Hematopoietic multipotent progenitor cell (in vitro differentiated cells): ENCODE results near the gene SLC13A5. TPM values are rescaled to one million over a fixed set of nuclear protein-coding genes. Genes with fewer than 3 reads are reported as not detected.
A peak's percentile ranks its signal among the peaks of the same experiment; 100 is the strongest.
"Not testable (repeated sequence)": the region's sequence is repeated elsewhere in the genome, so short reads cannot be mapped to it uniquely, and the experiment has no call there.

ENCODE experiments used
- DNase-seq, 3 donors: peaks; one replicate each; pipeline ENCODE4 v3.0.0-alpha.2; 2011 to 2015; ENCODE audit warnings: low read depth in 2 of 3, low spot score in 2 of 3
- total RNA-seq: library from RNA; depleted of rRNA; stranded (reverse); fragments of >200 nt; gene quantifications from one replicate; pipeline ENCODE4 v1.2.3, GENCODE V29; 2012

SLC13A5 gene
- total RNA-seq, 1 donor = under 0.01 TPM

GRCh38 chr17:6666557-6666956 is 46.6 kb downstream of the SLC13A5 start:
- no peak for DNase-seq

- DNase-seq = peak in 2 of 3 donors; percentile 60 to 77
Measured at GRCh38 chr17:6666077-6666521, 47.1 kb downstream of the SLC13A5 start.

GRCh38 chr17:6663200-6663599 is 50.0 kb downstream of the SLC13A5 start:
- DNase-seq = not testable (repeated sequence)

- DNase-seq = no peak
Measured at GRCh38 chr17:6661464-6661848, 51.7 kb downstream of the SLC13A5 start.

- DNase-seq = peak in 2 of 3 donors; percentile 59 to 85
Measured at GRCh38 chr17:6660805-6661463, 52.2 kb downstream of the SLC13A5 start.

GRCh38 chr17:6660101-6660500 is 53.1 kb downstream of the SLC13A5 start:
- DNase-seq = no peak

- not testable (repeated sequence) for DNase-seq
Measured at GRCh38 chr17:6658411-6658810, 54.8 kb downstream of the SLC13A5 start.

- DNase-seq = no peak
Measured at GRCh38 chr17:6657633-6658287, 55.4 kb downstream of the SLC13A5 start.

GRCh38 chr17:6656797-6657632 is 56.2 kb downstream of the SLC13A5 start:
- DNase-seq = peak in 2 of 3 donors; percentile 31 to 59

GRCh38 chr17:6655732-6656361 is 57.3 kb downstream of the SLC13A5 start:
- DNase-seq = not testable (repeated sequence)

- DNase-seq = no peak
Measured at GRCh38 chr17:6654841-6655731, 58.1 kb downstream of the SLC13A5 start.

- DNase-seq = peak in 1 of 3 donors; percentile 58
Measured at GRCh38 chr17:6651919-6652452, 61.2 kb downstream of the SLC13A5 start.

- DNase-seq = peak; percentile 81 to 97 (median 93)
Measured at GRCh38 chr17:6651354-6651918, 61.7 kb downstream of the SLC13A5 start, which contains the start of the genes C17orf100 and MED31. Gene C17orf100, plus strand, starts transcription at chr17:6651762. Its CDS starts 152 bp downstream, at chr17:6651914. Gene MED31, minus strand, starts transcription at chr17:6651605. Its CDS starts 77 bp downstream, at chr17:6651528.

GRCh38 chr17:6648181-6648580 is 65.0 kb downstream of the SLC13A5 start:
- DNase-seq = peak in 1 of 3 donors; percentile 60

GRCh38 chr17:6643451-6644125 is 69.6 kb downstream of the SLC13A5 start:
- no peak for DNase-seq

- DNase-seq = no peak
Measured at GRCh38 chr17:6642592-6642991, 70.6 kb downstream of the SLC13A5 start.

GRCh38 chr17:6641247-6641863 is 71.8 kb downstream of the SLC13A5 start:
- DNase-seq = no peak
